Natural killer cell (primary cell): ENCODE measurements around the gene SMIM5. TPM values are rescaled to one million over a fixed set of nuclear protein-coding genes. Genes with fewer than 3 reads are reported as not detected.

Source experiments
- ATAC-seq, 3 donors: fragments of 150-1000 bp in 2 of 3; fragments of 200-7000 bp in 1 of 3; cut with Tn5 transposase; 1 replicate in 1 of 3; 2 replicates in 2 of 3; pipeline ENCODE4 v1.10.0; 2021; ENCODE audit warnings: mild to moderate bottlenecking in 2 of 3, moderate library complexity in 2 of 3
- DNase-seq, 2 donors: peaks; one replicate each; pipeline versions ENCODE4 v3.0.0 to v3.0.0-alpha.2; 2013 to 2021; ENCODE audit warnings: mixed read lengths in 1 of 2
- H3K27ac ChIP-seq: one replicate; pipeline ENCODE4 v1.5.1; 2013; ENCODE audit warnings: mild to moderate bottlenecking, low read length
- H3K27me3 ChIP-seq: one replicate; pipeline ENCODE4 v1.6.1; 2013; ENCODE audit warnings: low read length; ENCODE audit not compliant: control insufficient read depth, insufficient read depth
- H3K36me3 ChIP-seq: one replicate; pipeline ENCODE4 v1.6.1; 2013; ENCODE audit warnings: low read length; ENCODE audit not compliant: control insufficient read depth, insufficient read depth
- H3K4me1 ChIP-seq: one replicate; pipeline ENCODE4 v1.6.1; 2013; ENCODE audit warnings: low read length; ENCODE audit not compliant: control insufficient read depth, insufficient read depth
- H3K4me3 ChIP-seq: one replicate; pipeline ENCODE4 v1.5.1; 2013; ENCODE audit warnings: low read length
- H3K9me3 ChIP-seq: one replicate; pipeline ENCODE4 v1.6.1; 2013; ENCODE audit warnings: low read length; ENCODE audit not compliant: control insufficient read depth, insufficient read depth
- H3K27ac Mint-ChIP-seq, 2 donors: one replicate each; pipeline ENCODE4 v1.8.0; 2022; ENCODE audit warnings: mild to moderate bottlenecking in 2 of 2, mixed read lengths in 2 of 2, moderate library complexity in 1 of 2
- H3K27me3 Mint-ChIP-seq, 2 donors: one replicate each; pipeline ENCODE4 v1.8.0; 2022; ENCODE audit warnings: low read depth in 2 of 2, mixed read lengths in 2 of 2
- H3K36me3 Mint-ChIP-seq: one replicate; pipeline ENCODE4 v1.8.0; 2022; ENCODE audit warnings: mixed read lengths
- H3K4me1 Mint-ChIP-seq, 2 donors: one replicate each; pipeline ENCODE4 v1.8.0; 2022; ENCODE audit warnings: mixed read lengths in 2 of 2
- H3K4me3 Mint-ChIP-seq: one replicate; pipeline ENCODE4 v1.8.0; 2022; ENCODE audit warnings: mild to moderate bottlenecking, moderate library complexity, mixed read lengths
- H3K9me3 Mint-ChIP-seq, 2 donors: one replicate each; pipeline ENCODE4 v1.8.0; 2022; ENCODE audit warnings: mixed read lengths in 2 of 2
- WGBS: methylation state at CpG from one replicate; pipeline ENCODE4 v1.1.7; 2013; ENCODE audit warnings: missing lambda C conversion rate; ENCODE audit not compliant: insufficient coverage; 5-methylcytosine and 5-hydroxymethylcytosine counted together
- intact Hi-C: fragments of 100-400 bp; cut with micrococcal nuclease; formaldehyde crosslinking; loops from one replicate; pipeline ENCODE4 v1.14.2; 2022
- total RNA-seq, 4 donors: library from RNA; stranded (reverse); fragments of 120-200 nt in 1 of 4; gene quantifications; one replicate each; pipeline versions ENCODE4 v1.2.3 to v1.2.4, GENCODE V29; 2013 to 2022
- TF ChIP-seq, protein P1 (sequence below): fragments of 200-600 bp; IDR thresholded peaks from one replicate; pipeline ENCODE4 v1.8.0; 2022; ENCODE audit warnings: antibody characterized with exemption

SMIM5 gene
- total RNA-seq, 3 donors from 2014 or later (not counting 1 experiment from before 2014, with no cell fraction given) = 0.95 to 2.0 (median 1.5) TPM

DNA sequence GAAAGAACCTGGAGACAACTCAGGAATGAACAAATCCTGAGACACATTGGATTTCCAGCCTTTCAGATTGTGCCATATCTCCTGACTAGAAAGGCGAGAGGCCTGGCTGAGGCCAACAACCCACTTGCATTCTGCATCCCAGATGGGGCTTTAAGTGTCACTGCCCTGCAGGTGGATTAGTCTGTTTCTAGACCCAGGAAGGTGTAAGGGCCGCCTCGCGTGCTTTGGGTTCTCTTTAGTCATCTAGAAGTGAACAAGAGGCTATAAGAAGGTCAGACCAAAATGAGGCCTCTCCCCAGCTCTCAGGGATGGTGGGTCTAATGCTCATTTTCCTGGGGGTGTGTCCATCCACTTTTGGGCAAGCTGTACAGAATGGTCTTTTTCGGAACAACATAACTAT, 38.8 kb downstream of the SMIM5 start:
- intact Hi-C loops = no loop called here
- Histone ChIP-seq H3K4me1 (peaks cover 4% of the 10 kb centered on the region), H3K4me3 (no peak overlapping the region), H3K36me3 (peaks cover 49% of the 10 kb centered on the region), H3K27ac (no peak overlapping the region), H3K9me3 (no peaks in the 10 kb centered on the region), H3K27me3 (no peaks in the 10 kb centered on the region)
- no peak for ATAC-seq
- TF ChIP-seq, protein P1, sequence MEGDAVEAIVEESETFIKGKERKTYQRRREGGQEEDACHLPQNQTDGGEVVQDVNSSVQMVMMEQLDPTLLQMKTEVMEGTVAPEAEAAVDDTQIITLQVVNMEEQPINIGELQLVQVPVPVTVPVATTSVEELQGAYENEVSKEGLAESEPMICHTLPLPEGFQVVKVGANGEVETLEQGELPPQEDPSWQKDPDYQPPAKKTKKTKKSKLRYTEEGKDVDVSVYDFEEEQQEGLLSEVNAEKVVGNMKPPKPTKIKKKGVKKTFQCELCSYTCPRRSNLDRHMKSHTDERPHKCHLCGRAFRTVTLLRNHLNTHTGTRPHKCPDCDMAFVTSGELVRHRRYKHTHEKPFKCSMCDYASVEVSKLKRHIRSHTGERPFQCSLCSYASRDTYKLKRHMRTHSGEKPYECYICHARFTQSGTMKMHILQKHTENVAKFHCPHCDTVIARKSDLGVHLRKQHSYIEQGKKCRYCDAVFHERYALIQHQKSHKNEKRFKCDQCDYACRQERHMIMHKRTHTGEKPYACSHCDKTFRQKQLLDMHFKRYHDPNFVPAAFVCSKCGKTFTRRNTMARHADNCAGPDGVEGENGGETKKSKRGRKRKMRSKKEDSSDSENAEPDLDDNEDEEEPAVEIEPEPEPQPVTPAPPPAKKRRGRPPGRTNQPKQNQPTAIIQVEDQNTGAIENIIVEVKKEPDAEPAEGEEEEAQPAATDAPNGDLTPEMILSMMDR = no peak
- Mint-ChIP-seq H3K27ac (no peak overlapping the region), H3K4me1 (peaks cover 13 to 20% of the 10 kb centered on the region in 2 donors), H3K4me3 (no peak overlapping the region), H3K9me3 (no peaks in the 10 kb centered on the region), H3K27me3 (no peaks in the 10 kb centered on the region), H3K36me3 (no peaks in the 10 kb centered on the region)
- WGBS = 100% methylated on average over 4 of the region's 5 CpGs
- DNase-seq = no peak

DNA sequence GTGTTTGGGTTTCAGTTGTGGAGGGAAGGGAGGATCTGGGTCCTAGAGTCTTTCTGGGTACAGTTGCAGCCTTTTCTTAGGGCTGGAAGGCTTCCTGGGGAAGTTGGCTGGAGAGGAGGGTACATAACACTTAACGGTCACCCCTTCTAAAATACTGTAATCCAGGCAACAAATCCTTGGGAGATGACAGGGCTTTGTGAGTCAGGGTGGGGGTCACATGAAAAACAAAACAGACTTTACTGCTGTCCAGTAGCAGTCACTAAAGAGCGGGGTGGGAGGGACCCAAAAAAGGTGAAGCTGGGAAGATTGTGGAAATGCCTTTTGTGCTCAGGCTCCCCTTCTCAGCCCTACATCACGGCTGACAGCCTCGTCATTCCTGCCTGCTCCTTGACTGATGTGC, 40.3 kb downstream of the SMIM5 start:
- peaks cover 54% of the 10 kb centered on the region for H3K36me3 ChIP-seq
- no peak overlapping the region for H3K27ac Mint-ChIP-seq

DNA sequence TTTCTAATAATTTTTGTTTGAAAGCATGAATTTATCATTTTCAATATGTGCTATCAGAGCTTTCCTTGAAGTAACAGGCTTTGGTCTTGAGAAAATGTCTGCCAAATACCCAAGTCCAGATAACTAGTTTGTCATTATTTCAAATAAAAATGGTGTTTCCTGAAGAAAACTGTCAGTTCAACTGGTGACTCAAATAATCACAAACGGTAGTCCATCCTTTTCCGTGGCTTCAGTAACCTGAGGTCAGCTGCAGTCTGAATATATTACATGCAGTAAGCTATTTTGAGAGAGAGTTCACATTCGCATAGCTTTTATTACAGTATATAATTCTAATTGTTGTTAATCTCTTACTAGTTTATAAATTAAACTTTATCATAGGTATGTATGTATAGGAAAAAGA, 43.2 kb downstream of the SMIM5 start:
- TF ChIP-seq, protein P1 = no peak
- Histone ChIP-seq H3K4me3 (no peak overlapping the region), H3K27ac (no peak overlapping the region), H3K36me3 (peaks cover 51% of the 10 kb centered on the region), H3K9me3 (no peaks in the 10 kb centered on the region), H3K4me1 (no peaks in the 10 kb centered on the region), H3K27me3 (no peaks in the 10 kb centered on the region)
- Mint-ChIP-seq H3K9me3 (no peaks in the 10 kb centered on the region), H3K27ac (peak overlapping the region in 1 of 2 donors; percentile 62), H3K27me3 (no peaks in the 10 kb centered on the region), H3K36me3 (no peaks in the 10 kb centered on the region), H3K4me1 (peaks cover 5 to 6% of the 10 kb centered on the region in 2 donors), H3K4me3 (no peak overlapping the region)
- WGBS = 89% methylated on average over 2 of the region's 3 CpGs
- ATAC-seq = no peak
- intact Hi-C loops = no loop called here
- DNase-seq = no peak

More for the DNA sequence above, 40.3 kb downstream of the SMIM5 start:
- Mint-ChIP-seq H3K9me3 (no peaks in the 10 kb centered on the region), H3K4me1 (peaks cover 8 to 15% of the 10 kb centered on the region in 2 donors), H3K36me3 (no peaks in the 10 kb centered on the region), H3K27me3 (no peaks in the 10 kb centered on the region), H3K4me3 (no peak overlapping the region)
- Histone ChIP-seq H3K4me3 (no peak overlapping the region), H3K9me3 (no peaks in the 10 kb centered on the region), H3K4me1 (no peaks in the 10 kb centered on the region), H3K27ac (no peak overlapping the region), H3K27me3 (no peaks in the 10 kb centered on the region)
- TF ChIP-seq, protein P1 = no peak
- DNase-seq (no peak), ATAC-seq (no peak)
- 92% methylated on average over 3 of the region's 4 CpGs for WGBS
- intact Hi-C loops = no loop called here

DNA sequence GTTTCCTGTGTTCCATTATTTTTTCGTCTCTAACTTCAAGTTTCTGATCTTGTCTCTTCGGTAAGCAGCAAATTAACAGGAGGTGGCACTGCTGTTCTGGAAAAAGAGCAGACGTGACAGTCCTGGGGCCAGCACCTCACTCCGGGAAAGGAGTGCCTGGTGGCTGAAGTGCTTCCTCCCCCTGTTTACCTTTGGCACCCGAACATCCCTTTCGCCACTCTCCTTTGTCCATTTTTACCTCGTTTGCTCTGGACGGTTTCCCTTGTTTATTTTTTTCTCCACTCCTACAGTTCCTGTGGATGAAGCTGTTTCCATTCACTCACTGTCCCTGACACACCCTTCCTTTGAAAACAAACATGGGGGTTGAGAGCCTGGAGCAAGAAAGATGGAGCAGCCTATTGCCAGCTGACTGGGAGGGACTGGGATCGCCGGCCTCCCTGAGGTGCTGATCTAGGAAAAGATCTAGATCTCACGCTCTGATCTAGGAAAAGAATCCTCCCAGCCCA, 46.5 kb downstream of the SMIM5 start:
- Mint-ChIP-seq H3K27ac (no peak overlapping the region), H3K9me3 (no peaks in the 10 kb centered on the region), H3K4me3 (no peak overlapping the region), H3K4me1 (peaks cover 0 to 17% of the 10 kb centered on the region in 2 donors), H3K36me3 (no peaks in the 10 kb centered on the region), H3K27me3 (no peaks in the 10 kb centered on the region)
- no peak for ATAC-seq
- 92% methylated on average over 11 of the region's 11 CpGs for WGBS
- no peak overlapping the region for H3K27ac ChIP-seq
- peaks cover 33% of the 10 kb centered on the region for H3K36me3 ChIP-seq
- H3K4me3 ChIP-seq = no peak overlapping the region
- no peaks in the 10 kb centered on the region for H3K27me3 ChIP-seq
- TF ChIP-seq, protein P1 = no peak
- intact Hi-C loops = no loop called here
- no peaks in the 10 kb centered on the region for H3K9me3 ChIP-seq
- no peaks in the 10 kb centered on the region for H3K4me1 ChIP-seq
- DNase-seq = no peak
